AG10803 (cell line): ENCODE data around the gene LGALS8.

ENCODE experiments used
- DNase-seq: peaks from one replicate; pipeline ENCODE4 v3.0.0; 2010; ENCODE audit warnings: low read depth
- H3K4me3 ChIP-seq: 2 replicates; pipeline ENCODE4 v1.5.1; 2011; ENCODE audit warnings: mild to moderate bottlenecking, low read length, control low read depth
- TF ChIP-seq, protein P1 (sequence below): conservative IDR thresholded peaks from 2 replicates; pipeline ENCODE4 v1.5.1; 2011; ENCODE audit warnings: mild to moderate bottlenecking, low read length, control low read depth, inconsistent platforms

LGALS8 gene

DNA sequence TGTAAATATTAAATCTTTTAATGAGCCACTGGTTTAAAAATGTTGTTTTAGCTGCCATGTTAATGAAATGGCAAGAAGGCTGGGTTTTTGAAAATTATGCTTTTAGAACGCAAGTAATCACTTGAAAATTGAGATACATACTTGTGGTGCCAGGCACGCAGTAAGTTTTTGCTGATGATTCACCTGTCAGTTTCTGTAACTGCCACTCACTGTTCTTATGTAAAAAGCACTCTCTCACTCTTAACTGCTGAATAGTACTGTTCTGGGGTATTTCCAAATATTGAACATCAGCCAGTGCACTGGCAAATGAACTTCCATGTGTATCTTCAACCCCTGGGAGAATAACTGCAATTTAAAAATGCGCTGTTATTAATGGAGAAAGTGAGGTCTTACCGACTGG, 17.9 kb downstream of the LGALS8 start:
- H3K4me3 ChIP-seq, result no peak overlapping the region
- TF ChIP-seq, protein P1, sequence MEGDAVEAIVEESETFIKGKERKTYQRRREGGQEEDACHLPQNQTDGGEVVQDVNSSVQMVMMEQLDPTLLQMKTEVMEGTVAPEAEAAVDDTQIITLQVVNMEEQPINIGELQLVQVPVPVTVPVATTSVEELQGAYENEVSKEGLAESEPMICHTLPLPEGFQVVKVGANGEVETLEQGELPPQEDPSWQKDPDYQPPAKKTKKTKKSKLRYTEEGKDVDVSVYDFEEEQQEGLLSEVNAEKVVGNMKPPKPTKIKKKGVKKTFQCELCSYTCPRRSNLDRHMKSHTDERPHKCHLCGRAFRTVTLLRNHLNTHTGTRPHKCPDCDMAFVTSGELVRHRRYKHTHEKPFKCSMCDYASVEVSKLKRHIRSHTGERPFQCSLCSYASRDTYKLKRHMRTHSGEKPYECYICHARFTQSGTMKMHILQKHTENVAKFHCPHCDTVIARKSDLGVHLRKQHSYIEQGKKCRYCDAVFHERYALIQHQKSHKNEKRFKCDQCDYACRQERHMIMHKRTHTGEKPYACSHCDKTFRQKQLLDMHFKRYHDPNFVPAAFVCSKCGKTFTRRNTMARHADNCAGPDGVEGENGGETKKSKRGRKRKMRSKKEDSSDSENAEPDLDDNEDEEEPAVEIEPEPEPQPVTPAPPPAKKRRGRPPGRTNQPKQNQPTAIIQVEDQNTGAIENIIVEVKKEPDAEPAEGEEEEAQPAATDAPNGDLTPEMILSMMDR, result no peak
- DNase-seq, result no peak

DNA sequence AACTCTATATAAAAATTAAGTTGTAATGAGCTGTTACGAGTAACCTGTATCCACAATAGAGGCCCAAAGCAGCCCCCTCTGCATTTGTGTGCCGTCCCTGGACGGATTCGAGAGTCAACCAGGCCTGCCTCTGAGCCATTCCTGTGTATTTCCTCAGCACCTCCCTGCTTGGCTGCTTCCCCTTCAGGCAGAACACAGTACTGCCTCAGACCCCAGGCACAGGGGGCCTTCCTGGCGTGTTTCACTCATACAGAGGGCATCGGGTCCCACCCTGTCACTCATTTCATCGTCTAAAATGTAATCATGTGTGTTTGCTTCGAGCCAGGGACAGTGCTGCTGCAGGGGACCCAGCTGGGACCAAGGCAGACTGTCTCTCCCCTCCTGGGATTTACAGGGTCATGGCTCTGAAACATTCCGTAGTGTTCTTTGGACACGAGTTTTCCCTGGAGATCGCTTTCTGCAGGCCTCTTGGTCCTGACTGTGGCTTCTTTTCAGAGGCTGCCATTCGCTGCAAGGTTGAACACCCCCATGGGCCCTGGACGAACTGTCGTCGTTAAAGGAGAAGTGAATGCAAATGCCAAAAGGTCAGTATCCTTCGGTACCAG, 19.4 kb downstream of the LGALS8 start:
- H3K4me3 ChIP-seq, result no peak overlapping the region
- no peak for DNase-seq
- TF ChIP-seq, protein P1, result 0 out of 2 replicates have a peak, but pooled peaks have one; percentile 5

DNA sequence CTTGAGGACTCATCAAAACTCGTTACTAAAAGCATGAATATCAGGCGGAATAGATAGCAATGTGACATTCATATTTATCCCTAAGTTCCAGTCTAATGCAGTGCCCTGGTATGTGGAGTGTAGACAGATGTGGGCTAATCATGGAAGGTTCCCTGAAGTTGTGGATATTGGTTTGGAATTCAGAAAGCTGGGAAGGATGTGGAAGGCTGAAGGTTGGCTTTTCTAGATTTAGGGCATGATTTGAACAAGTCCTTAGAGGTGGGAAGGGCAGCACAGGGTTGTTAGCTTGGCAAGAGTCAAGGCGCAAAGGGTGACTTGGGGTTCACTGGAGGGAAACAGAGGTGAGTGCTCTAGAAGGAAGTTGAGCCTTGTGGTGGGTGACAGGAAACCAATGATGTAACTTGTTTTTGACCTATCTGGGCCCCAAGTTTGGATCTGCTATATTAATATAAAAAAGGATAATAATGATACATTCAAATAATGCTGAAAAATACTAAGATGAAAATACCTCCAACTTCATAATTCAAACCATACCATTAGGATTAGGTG, 21.9 kb downstream of the LGALS8 start:
- TF ChIP-seq, protein P1, result no peak
- H3K4me3 ChIP-seq, result no peak overlapping the region
- DNase-seq, result no peak

DNA sequence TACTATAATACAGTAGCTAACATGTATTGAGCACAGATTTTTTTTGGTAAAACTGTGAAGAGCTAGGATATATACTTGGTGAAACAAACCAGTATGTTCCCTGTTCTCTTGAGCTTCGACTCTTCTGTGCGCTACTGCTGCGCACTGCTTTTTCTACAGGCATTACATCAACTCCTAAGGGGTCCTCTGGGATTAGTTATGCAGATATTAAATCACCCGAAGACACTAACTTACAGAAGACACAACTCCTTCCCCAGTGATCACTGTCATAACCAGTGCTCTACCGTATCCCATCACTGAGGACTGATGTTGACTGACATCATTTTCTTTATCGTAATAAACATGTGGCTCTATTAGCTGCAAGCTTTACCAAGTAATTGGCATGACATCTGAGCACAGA, 24.7 kb downstream of the LGALS8 start:
- TF ChIP-seq, protein P1, result no peak
- H3K4me3 ChIP-seq, result no peak overlapping the region
- DNase-seq, result no peak

DNA sequence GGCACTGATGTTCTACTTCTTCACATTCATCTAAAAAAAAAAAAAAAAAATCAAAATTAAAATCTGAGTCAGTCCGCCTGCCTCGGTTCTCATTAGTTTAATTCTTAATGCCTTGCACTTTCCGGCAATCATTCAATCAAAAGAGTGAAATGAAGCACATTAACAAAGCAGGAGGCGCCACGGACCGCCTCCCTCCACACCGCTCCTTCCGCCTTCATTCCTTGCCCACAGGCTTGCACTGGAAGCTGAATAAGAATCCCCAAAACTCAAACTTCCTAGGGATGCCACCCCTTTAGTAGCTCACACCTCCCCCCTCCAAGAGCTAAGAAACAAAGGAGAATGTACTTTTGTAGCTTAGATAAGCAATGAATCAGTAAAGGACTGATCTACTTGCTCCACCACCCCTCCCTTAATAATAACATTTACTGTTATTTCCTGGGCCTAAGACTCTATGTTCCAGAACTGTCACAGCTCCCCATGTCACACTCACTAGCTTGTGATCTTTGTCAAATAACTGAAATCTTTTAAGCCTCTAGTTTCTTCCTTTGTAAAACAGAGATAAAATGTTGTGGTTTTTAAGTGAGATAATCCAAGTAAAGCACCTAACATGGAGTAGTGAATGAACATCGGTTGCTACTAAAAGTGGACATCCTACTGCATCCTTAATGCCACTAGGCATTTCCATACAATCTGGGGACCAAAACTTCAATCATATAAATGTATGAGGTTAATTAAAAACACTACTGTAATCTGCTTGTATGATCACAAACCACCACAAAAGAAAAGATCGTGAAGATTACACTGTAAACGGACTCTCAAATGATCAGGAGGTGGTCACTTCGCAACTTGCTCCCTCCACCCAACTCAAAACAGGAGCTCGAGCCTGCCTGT, 27.4 kb downstream of the LGALS8 start:
- H3K4me3 ChIP-seq, result no peak overlapping the region
- TF ChIP-seq, protein P1, result no peak
- no peak for DNase-seq

DNA sequence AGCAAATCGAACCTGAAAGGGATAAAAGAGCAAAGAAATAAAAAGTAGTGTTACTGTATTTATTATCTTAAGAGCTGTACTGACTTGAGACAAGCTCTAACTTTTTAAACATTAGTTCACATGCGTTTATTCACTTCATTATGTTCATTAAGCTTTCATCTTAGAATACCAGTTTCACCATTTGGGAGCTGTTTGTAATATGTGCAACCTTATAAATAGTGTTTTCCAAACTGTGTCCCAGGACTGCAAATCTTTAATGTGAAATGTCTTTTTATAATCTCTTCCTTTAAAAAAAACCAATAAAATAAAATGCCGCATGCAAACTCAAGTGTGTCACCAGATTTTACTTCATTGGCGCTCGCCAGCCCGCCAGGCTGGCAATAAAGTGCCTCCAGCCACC, 28.3 kb downstream of the LGALS8 start:
- DNase-seq, result no peak
- H3K4me3 ChIP-seq, result no peak overlapping the region
- TF ChIP-seq, protein P1, result no peak
